ENCODE measurements around the gene OR51I1. TPM values are rescaled to one million over a fixed set of nuclear protein-coding genes. Genes with fewer than 3 reads are reported as not detected.

Gene OR51I1
- not detected in 2 replicates for total RNA-seq

DNA sequence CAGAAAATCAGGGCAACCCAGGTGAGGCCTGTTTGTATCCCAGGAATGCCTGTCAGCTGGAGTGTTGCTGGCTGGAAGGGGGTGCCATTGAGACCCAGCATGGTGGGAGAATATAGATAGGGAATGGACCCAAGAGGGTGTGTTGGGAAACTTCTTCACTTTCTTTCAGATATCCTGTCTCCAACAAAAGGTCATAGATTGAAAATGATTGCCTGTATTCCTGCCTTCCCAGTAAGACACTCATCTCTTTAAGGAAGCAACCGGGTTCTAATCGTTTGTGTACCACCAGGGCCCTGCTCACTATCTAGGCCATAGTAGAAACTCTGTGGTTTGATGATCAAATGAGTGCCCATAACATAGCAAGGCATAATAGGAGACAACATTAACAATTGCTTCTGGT lies at the start of gene OR51I1:
Gene OR51I1, minus strand, starts transcription at position 101 of the 400 bp plus-strand sequence. Its CDS starts 0 bp downstream, at position 101.

DNA sequence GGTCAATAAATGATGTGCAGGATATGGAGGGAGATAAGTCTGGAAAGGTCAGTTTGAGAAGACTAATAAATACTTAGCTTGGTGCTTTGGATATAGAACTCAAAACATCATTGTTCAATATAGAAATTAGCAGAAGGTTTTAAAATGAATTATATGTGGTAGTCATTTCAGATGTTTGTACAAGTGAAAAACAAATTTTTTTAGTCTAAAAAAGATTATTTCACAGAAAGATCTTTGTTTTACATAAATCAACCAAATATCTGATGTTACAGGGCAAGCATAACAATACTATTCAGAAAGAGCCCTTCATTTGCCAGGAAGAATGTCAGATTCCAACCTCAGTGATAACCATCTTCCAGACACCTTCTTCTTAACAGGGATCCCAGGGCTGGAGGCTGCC lies 47.1 kb upstream of the OR51I1 start, which contains the start of gene OR52D1:
Gene OR52D1, plus strand, starts transcription at position 301 of the 400 bp plus-strand sequence. Its CDS starts 22 bp downstream, at position 323.

GRCh38 chr11:5449023-5449422 lies 7.7 kb upstream of the OR51I1 start, which contains the start of gene OR51I2:
OR51I2 (plus strand) TSS chr11:5449323; CDS start chr11:5453489, 4,166 bp downstream.

DNA sequence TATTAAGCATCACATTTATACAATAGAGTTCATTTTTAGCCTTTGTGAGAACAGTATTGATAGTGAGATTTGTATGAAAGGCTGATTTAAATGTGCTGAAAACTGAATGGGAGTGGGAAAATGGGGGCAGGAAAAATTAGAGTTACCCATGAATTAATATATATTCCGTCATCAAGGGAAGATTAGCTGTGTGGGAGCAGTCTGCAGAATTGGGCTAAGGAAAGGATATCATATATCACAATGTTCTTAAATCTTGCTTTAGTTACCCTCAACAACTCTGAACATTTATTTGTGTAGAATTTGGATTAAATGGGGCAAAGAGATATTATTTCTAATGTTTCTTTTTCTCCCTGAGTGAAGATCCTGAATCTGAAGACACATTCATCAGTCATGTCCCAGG lies 19.5 kb downstream of the OR51I1 start, which contains the start of gene OR51Q1:
Gene OR51Q1, plus strand, starts transcription at position 301 of the 400 bp plus-strand sequence. Its CDS starts 90 bp downstream, at position 391.

Other genes with a start within 250 kb of the OR51I1 start
- gene OR51V1, start 240.8 kb downstream of the OR51I1 start, total RNA-seq = not detected in 2 replicates
- not detected in 2 replicates for gene HBB, start 214.4 kb downstream of the OR51I1 start, total RNA-seq
- gene HBD, start 207.0 kb downstream of the OR51I1 start, total RNA-seq = not detected in 2 replicates
- not detected in 2 replicates for gene HBG1, start 191.7 kb downstream of the OR51I1 start, total RNA-seq
- not detected in 2 replicates for gene HBG2, start 186.7 kb downstream of the OR51I1 start, total RNA-seq
- 0.89 TPM in 1 of 2 replicates, not detected in the other for gene HBE1, start 171.6 kb downstream of the OR51I1 start, total RNA-seq
- gene OR51B4, start 139.6 kb downstream of the OR51I1 start, total RNA-seq = not detected in 2 replicates
- not detected in 2 replicates for gene OR51B2, start 117.2 kb downstream of the OR51I1 start, total RNA-seq
- gene OR51B5, start 98.0 kb downstream of the OR51I1 start, total RNA-seq = not detected in 2 replicates
- gene OR51B6, start 90.0 kb downstream of the OR51I1 start, total RNA-seq = not detected in 2 replicates
- not detected in 2 replicates for gene OR51M1, start 57.7 kb downstream of the OR51I1 start, total RNA-seq
- not detected in 2 replicates for gene OR51Q1, start 19.4 kb downstream of the OR51I1 start, total RNA-seq
- not detected in 2 replicates for gene OR51I2, start 7.8 kb upstream of the OR51I1 start, total RNA-seq
- not detected in 2 replicates for gene OR52D1, start 47.2 kb upstream of the OR51I1 start, total RNA-seq
- not detected in 2 replicates for gene UBQLN3, start 68.4 kb upstream of the OR51I1 start, total RNA-seq
- gene UBQLNL, start 75.2 kb upstream of the OR51I1 start, total RNA-seq = under 0.01 and 0.17 TPM in 2 replicates
- gene OR52H1, start 107.0 kb upstream of the OR51I1 start, total RNA-seq = not detected in 2 replicates
- not detected in 2 replicates for gene OR52B6, start 139.4 kb upstream of the OR51I1 start, total RNA-seq
- gene TRIM6, start 155.1 kb upstream of the OR51I1 start, total RNA-seq = 3.7 TPM in 2 replicates
- gene TRIM34, start 183.5 kb upstream of the OR51I1 start, total RNA-seq = 2.4 TPM in 2 replicates
- 14.1 and 15.6 TPM in 2 replicates for gene TRIM5, start 243.6 kb upstream of the OR51I1 start, total RNA-seq
- 5.8 and 7.6 TPM in 2 replicates for gene TRIM22, start 248.3 kb upstream of the OR51I1 start, total RNA-seq